HepG2 (cell line): ENCODE results near the gene TRAF3. TPM values are rescaled to one million over a fixed set of nuclear protein-coding genes. Genes with fewer than 3 reads are reported as not detected.
A peak's percentile ranks its signal among the peaks of the same experiment; 100 is the strongest.

Experiments used
- ATAC-seq: fragments of 200-7000 bp; cut with Tn5 transposase; 3 replicates; pipeline ENCODE4 v1.9.1; 2020; ENCODE audit warnings: mild to moderate bottlenecking, moderate library complexity
- BruUV-seq: library from RNA; stranded (reverse); fragments of 400-500 nt; replicated peaks from 2 replicates; lab custom pipeline; 2021; lab: Mats Ljungman, UMichigan
- CTCF ChIA-PET: fragments of 300-600 bp; formaldehyde crosslinking; extraction: SDS; loops from one replicate; lab custom pipeline; 2021; ENCODE audit warnings: low total read pairs, inconsistent platforms, low intra/inter-chr PET ratio; lab: Yijun Ruan, JAX
- POLR2A ChIA-PET: fragments of 350-600 bp; sonication (Branson Sonifier 250); formaldehyde crosslinking; loops from one replicate; lab custom pipeline; 2020; ENCODE audit warnings: antibody characterized with exemption, inconsistent platforms; lab: Yijun Ruan, JAX
- DNase-seq: peaks from one replicate; pipeline ENCODE4 v3.0.0-alpha.2; 2015; ENCODE audit warnings: low spot score
- FAIRE-seq: peaks from 3 replicates; lab custom pipeline; 2011; peaks lifted over from hg19 to GRCh38; lab: Jason Lieb, UNC
- H2AFZ ChIP-seq: one replicate; pipeline ENCODE4 v1.6.1; 2011; ENCODE audit warnings: low read length, inconsistent platforms
- H3K27ac ChIP-seq: fragments of 300-600 bp; 3 replicates; pipeline ENCODE4 v1.8.0; 2011; ENCODE audit warnings: mixed run types, mild to moderate bottlenecking, mixed read lengths, low read length, inconsistent platforms; ENCODE audit not compliant: insufficient read depth; ENCODE audit errors: extremely low read length
- H3K27me3 ChIP-seq, 2 experiments: fragments of 200-600 bp in 1 of 2; 2 replicates in 1 of 2; 3 replicates in 1 of 2; pipeline versions ENCODE4 v1.6.0 to v1.8.0; 2011; ENCODE audit warnings: low read length in 2 of 2, mild to moderate bottlenecking in 2 of 2, moderate library complexity in 2 of 2, inconsistent platforms in 1 of 2; ENCODE audit not compliant: insufficient read depth in 2 of 2, control insufficient read depth in 1 of 2
- H3K36me3 ChIP-seq, 2 experiments: fragments of 200-600 bp in 1 of 2; replicated peaks in 1 of 2; 2 replicates in 1 of 2; 3 replicates in 1 of 2; pipeline versions ENCODE4 v1.5.1 to v1.8.0; 2011; ENCODE audit warnings: low read length in 2 of 2, inconsistent platforms in 1 of 2; ENCODE audit not compliant: insufficient read depth in 2 of 2, control insufficient read depth in 1 of 2
- H3K4me1 ChIP-seq: 2 replicates; pipeline ENCODE4 v1.5.1; 2012; ENCODE audit warnings: low read length, inconsistent platforms; ENCODE audit not compliant: insufficient read depth
- H3K4me2 ChIP-seq: 2 replicates; pipeline ENCODE4 v1.6.0; 2011; ENCODE audit warnings: low read depth, low read length, inconsistent platforms
- H3K4me3 ChIP-seq, 3 experiments: fragments of 200-600 bp in 1 of 3; sonication (generic), shearing (Covaris generic) in 1 of 3; replicated peaks in 1 of 3; 2 replicates each; pipeline ENCODE4 v1.5.1; 2011 to 2016; ENCODE audit warnings: low read length in 3 of 3, inconsistent platforms in 2 of 3, low read depth in 2 of 3, mild to moderate bottlenecking in 2 of 3, control low read depth in 1 of 3, mixed read lengths in 1 of 3; ENCODE audit not compliant: insufficient read depth in 1 of 3
- H3K79me2 ChIP-seq: one replicate; pipeline ENCODE4 v1.6.1; 2011; ENCODE audit warnings: low read length, inconsistent platforms; ENCODE audit not compliant: insufficient read depth
- H3K9ac ChIP-seq: 2 replicates; pipeline ENCODE4 v1.6.0; 2011; ENCODE audit warnings: mild to moderate bottlenecking, low read depth, low read length, inconsistent platforms; ENCODE audit not compliant: insufficient read depth
- H3K9me3 ChIP-seq: 2 replicates; pipeline ENCODE4 v1.5.1; 2012; ENCODE audit warnings: mild to moderate bottlenecking, low read length
- H4K20me1 ChIP-seq: 2 replicates; pipeline ENCODE4 v1.6.0; 2011; ENCODE audit warnings: inconsistent platforms, mild to moderate bottlenecking, low read length, moderate library complexity; ENCODE audit not compliant: insufficient read depth
- FOXA3 ChIP-seq: IDR thresholded peaks from 2 replicates; pipeline ENCODE4 v1.6.1; 2016; ENCODE audit warnings: missing genetic modification reagents, missing compliant biosample characterization
- NCOR1 ChIP-seq: fragments of 200-600 bp; sonication (generic); IDR thresholded peaks from 2 replicates; pipeline ENCODE4 v1.7.0; 2017; ENCODE audit warnings: antibody characterized with exemption, low read length, borderline replicate concordance
- NFE2 ChIP-seq: sonication (generic); formaldehyde crosslinking; IDR thresholded peaks from 2 replicates; pipeline ENCODE4 v1.4.0; 2020; ENCODE audit warnings: missing genetic modification reagents
- NFRKB ChIP-seq: fragments of 450-650 bp; IDR thresholded peaks from 2 replicates; pipeline ENCODE4 v1.6.1; 2017
- RAD21 ChIP-seq: fragments of 450-650 bp; formaldehyde crosslinking; IDR thresholded peaks from 2 replicates; pipeline ENCODE4 v1.5.0; 2020; ENCODE audit warnings: mild to moderate bottlenecking
- REL ChIP-seq: sonication (generic); formaldehyde crosslinking; conservative IDR thresholded peaks from 2 replicates; pipeline ENCODE4 v1.8.0; 2022; ENCODE audit warnings: mild to moderate bottlenecking, missing genetic modification reagents, moderate library complexity
- RORA ChIP-seq: sonication (generic); formaldehyde crosslinking; IDR thresholded peaks from 2 replicates; pipeline ENCODE4 v1.5.0; 2020; ENCODE audit warnings: mild to moderate bottlenecking, missing genetic modification reagents, moderate library complexity
- SAP130 ChIP-seq: IDR thresholded peaks from 2 replicates; pipeline ENCODE4 v1.6.1; 2016; ENCODE audit warnings: low read depth
- THAP11 ChIP-seq: IDR thresholded peaks from 2 replicates; pipeline ENCODE4 v1.6.1; 2016; ENCODE audit warnings: missing biosample characterization, missing genetic modification reagents
- ZFY ChIP-seq: sonication (generic); formaldehyde crosslinking; IDR thresholded peaks from 2 replicates; pipeline ENCODE4 v1.4.0; 2020; ENCODE audit warnings: missing genetic modification reagents
- ZNF331 ChIP-seq: sonication (generic); formaldehyde crosslinking; IDR thresholded peaks from 2 replicates; pipeline ENCODE4 v1.4.0; 2020; ENCODE audit warnings: missing genetic modification reagents
- ZNF335 ChIP-seq: sonication (generic); formaldehyde crosslinking; IDR thresholded peaks from 2 replicates; pipeline ENCODE4 v1.4.0; 2020; ENCODE audit warnings: missing genetic modification reagents
- ZNF441 ChIP-seq: sonication (generic); formaldehyde crosslinking; IDR thresholded peaks from 2 replicates; pipeline ENCODE4 v1.7.0; 2021; ENCODE audit warnings: missing genetic modification reagents, borderline replicate concordance
- ZNF550 ChIP-seq: sonication (generic); formaldehyde crosslinking; IDR thresholded peaks from 2 replicates; pipeline ENCODE4 v1.4.0; 2020; ENCODE audit warnings: mild to moderate bottlenecking, missing genetic modification reagents, borderline replicate concordance
- ZNF615 ChIP-seq: sonication (generic); formaldehyde crosslinking; IDR thresholded peaks from 2 replicates; pipeline ENCODE4 v1.5.0; 2020; ENCODE audit warnings: mild to moderate bottlenecking, missing genetic modification reagents, borderline replicate concordance
- ZNF670 ChIP-seq: sonication (generic); formaldehyde crosslinking; IDR thresholded peaks from 2 replicates; pipeline ENCODE4 v1.8.0; 2022; ENCODE audit warnings: mild to moderate bottlenecking, missing genetic modification reagents, borderline replicate concordance
- ZNF7 ChIP-seq: IDR thresholded peaks from 2 replicates; pipeline ENCODE4 v1.6.1; 2016; ENCODE audit warnings: missing biosample characterization, missing genetic modification reagents
- ZNF878 ChIP-seq: sonication (generic); formaldehyde crosslinking; IDR thresholded peaks from 2 replicates; pipeline ENCODE4 v1.8.1; 2023; ENCODE audit warnings: mild to moderate bottlenecking, missing genetic modification reagents, moderate library complexity
- ZSCAN9 ChIP-seq: IDR thresholded peaks from 2 replicates; pipeline ENCODE4 v1.6.1; 2016; ENCODE audit warnings: borderline replicate concordance
- WGBS: methylation state at CpG from one replicate; pipeline ENCODE4 v1.1.6; 2017; ENCODE audit warnings: low lambda C conversion rate; 5-methylcytosine and 5-hydroxymethylcytosine counted together
- in situ Hi-C: cut with HindIII; loops from 2 replicates; pipeline ENCODE4 v1.10.0; 2017; ENCODE audit warnings: low pct_unique_long_range_greater_than_20kb; ENCODE audit not compliant: extremely low pct_ligation_motif_present
- intact Hi-C: fragments of 100-400 bp; cut with micrococcal nuclease; formaldehyde crosslinking; loops from one replicate; pipeline ENCODE4 v1.10.0; 2022; ENCODE audit not compliant: unreplicated experiment
- polyA plus RNA-seq, 8 experiments: library from polyadenylated mRNA; depleted of rRNA in 3 of 8; stranded (reverse) in 7 of 8; unstranded in 1 of 8; fragments of >200 nt; fragmentation: Illumina TruSeq in 4 of 8; extraction: Trizol in 4 of 8; gene quantifications; 2 replicates each; pipeline versions ENCODE4 v1.2.1 to v1.2.3, GENCODE V29; 2011 to 2016; ENCODE audit warnings: low read depth in 4 of 8, missing spikeins in 1 of 8, mixed read lengths in 1 of 8; ENCODE audit not compliant: insufficient read depth in 1 of 8
- total RNA-seq, 5 experiments: library from RNA; depleted of rRNA; stranded (reverse); fragments of >200 nt; fragmentation: Illumina TruSeq; extraction: Trizol; gene quantifications; 2 replicates each; pipeline ENCODE4 v1.2.3, GENCODE V29; 2016; ENCODE audit warnings: low read depth in 1 of 5
- TF ChIP-seq, protein P1 (sequence below): fragments of 450-650 bp; IDR thresholded peaks from 2 replicates; pipeline ENCODE4 v1.6.1; 2017

The TRAF3 gene
- total and polyA plus RNA-seq, 2 of the 13 experiments (the other 11 are each of a cell fraction or from before 2014, with no cell fraction given), result 6.9 to 12.2 TPM

DNA sequence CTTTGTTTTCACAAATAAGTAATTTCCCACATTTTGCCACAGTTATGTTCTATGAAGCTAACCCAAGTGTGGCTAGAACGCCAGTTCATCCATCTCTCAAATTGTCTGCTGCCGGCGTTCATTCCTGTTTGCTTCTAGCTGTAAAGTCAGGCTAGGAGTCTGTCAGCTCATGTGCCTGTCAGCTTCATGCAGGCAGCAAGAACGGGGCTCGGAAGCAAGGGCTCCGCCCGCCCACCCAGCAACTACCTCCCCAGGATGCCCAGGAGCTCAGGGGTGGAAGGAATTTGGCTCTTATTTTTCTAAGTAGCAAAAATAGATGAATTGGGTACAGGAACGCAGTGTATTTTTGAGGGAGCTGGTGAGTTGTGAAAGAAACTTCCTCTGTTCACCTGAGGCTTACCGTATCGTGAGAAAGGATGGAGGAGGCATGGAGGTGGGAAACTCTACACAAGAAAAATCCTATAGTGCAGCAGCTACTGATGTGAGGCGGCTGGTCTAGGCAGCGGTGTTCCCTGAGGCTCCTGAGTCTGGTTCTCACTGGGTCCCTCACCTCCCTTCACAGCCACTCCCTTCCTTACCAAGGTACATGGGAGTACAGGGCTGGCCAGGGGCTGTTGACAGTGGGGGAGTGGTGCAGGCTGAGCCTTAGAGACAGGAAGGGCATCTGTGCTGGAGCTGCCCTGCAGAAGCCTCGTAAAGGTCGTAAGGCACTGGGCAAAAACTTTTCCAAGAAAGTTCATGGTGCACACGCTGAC, 90.8 kb downstream of the TRAF3 start:
- POLR2A ChIA-PET, result no interaction called here
- no peaks in the 10 kb centered on the region for H3K9me3 ChIP-seq
- DNase-seq, result no peak
- peaks cover 60% of the 10 kb centered on the region for H3K4me1 ChIP-seq
- TF ChIP-seq THAP11 (CRISPR knock-in tag) (no peak), FOXA3 (no peak), ZNF550 (CRISPR knock-in tag) (no peak), ZNF7 (CRISPR knock-in tag) (peak; percentile 48; the same call in 1 of the 2 replicates)
- TF ChIP-seq, all 625 proteins: peak for 1
- Histone ChIP-seq H2AFZ (no peak overlapping the region), H3K4me3 (no peak overlapping the region), H4K20me1 (no peaks in the 10 kb centered on the region), H3K9ac (no peak overlapping the region), H3K27me3 (no peaks in the 10 kb centered on the region), H3K27ac (no peak overlapping the region), H3K36me3 (peaks cover 0 to 16% of the 10 kb centered on the region in 2 experiments; a peak in 3 of 5 replicates), H3K79me2 (no peaks in the 10 kb centered on the region), H3K4me2 (no peak overlapping the region)
- no peak for FAIRE-seq
- 94% methylated on average over 15 of the region's 15 CpGs for WGBS
- intact Hi-C loops (no loop called here), in situ Hi-C loops (no loop called here)
- peak; percentile 40 for ATAC-seq
- CTCF ChIA-PET, result no interaction called here
- BruUV-seq, result no TSS peak

DNA sequence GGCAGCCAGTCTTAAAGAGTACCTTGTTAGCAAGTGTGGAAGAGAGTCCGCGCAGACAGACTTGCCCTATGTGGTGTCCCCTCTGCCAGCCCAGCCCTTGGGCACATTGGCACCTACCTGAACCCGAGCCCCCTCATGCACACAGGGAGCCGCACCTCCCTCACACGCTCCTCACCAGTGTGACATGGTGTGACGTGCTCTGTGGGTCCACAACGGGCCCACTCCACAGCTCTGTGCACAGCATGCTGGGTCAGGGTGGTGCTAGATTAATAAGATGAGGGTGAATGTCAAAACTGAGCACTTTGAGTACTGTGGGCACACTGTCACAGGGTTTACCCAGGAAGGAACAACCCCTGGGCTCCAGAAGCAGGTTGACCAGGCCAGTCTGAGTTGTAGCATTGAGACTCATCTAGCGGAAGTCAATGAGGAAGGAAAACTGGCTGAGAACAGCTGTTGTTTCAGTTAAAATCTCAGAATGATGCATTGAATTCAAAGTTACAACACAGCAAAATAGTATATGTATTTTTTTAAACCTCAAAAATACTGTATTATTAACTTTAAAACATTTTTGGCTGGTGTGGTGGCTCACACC, 91.8 kb downstream of the TRAF3 start:
- H3K79me2 ChIP-seq, result no peaks in the 10 kb centered on the region
- no peak overlapping the region for H3K4me3 ChIP-seq
- CTCF ChIA-PET, result no interaction called here
- H2AFZ ChIP-seq, result no peak overlapping the region
- FAIRE-seq (no peak), ATAC-seq (no peak), DNase-seq (no peak)
- H3K9me3 ChIP-seq, result no peaks in the 10 kb centered on the region
- no peak overlapping the region for H3K9ac ChIP-seq
- in situ Hi-C loops (no loop called here), intact Hi-C loops (no loop called here)
- TF ChIP-seq ZSCAN9 (no peak), ZFY (no peak), REL (CRISPR knock-in tag) (no peak), RORA (no peak), NFRKB (no peak), NFE2 (CRISPR knock-in tag) (no peak), NCOR1 (no peak), ZNF878 (CRISPR knock-in tag) (no peak), ZNF670 (CRISPR knock-in tag) (no peak), ZNF335 (CRISPR knock-in tag) (no peak), ZNF615 (CRISPR knock-in tag) (no peak), SAP130 (CRISPR knock-in tag) (no peak), ZNF441 (CRISPR knock-in tag) (no peak), ZNF331 (CRISPR knock-in tag) (no peak), RAD21 (no peak)
- TF ChIP-seq, protein P1, sequence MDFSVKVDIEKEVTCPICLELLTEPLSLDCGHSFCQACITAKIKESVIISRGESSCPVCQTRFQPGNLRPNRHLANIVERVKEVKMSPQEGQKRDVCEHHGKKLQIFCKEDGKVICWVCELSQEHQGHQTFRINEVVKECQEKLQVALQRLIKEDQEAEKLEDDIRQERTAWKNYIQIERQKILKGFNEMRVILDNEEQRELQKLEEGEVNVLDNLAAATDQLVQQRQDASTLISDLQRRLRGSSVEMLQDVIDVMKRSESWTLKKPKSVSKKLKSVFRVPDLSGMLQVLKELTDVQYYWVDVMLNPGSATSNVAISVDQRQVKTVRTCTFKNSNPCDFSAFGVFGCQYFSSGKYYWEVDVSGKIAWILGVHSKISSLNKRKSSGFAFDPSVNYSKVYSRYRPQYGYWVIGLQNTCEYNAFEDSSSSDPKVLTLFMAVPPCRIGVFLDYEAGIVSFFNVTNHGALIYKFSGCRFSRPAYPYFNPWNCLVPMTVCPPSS, result no peak
- no peak overlapping the region for H3K27ac ChIP-seq
- WGBS, result 96% methylated on average over 5 of the region's 8 CpGs
- no peak overlapping the region for H3K4me2 ChIP-seq
- peaks cover 0 to 16% of the 10 kb centered on the region in 2 experiments; a peak in 3 of 5 replicates for H3K36me3 ChIP-seq
- POLR2A ChIA-PET, result no interaction called here
- H4K20me1 ChIP-seq, result no peaks in the 10 kb centered on the region
- BruUV-seq, result no TSS peak
- H3K4me1 ChIP-seq, result peaks cover 64% of the 10 kb centered on the region
- no peaks in the 10 kb centered on the region for H3K27me3 ChIP-seq
